ENCODE measurements around the gene FRMD4A.
"Not testable (repeated sequence)": the region's sequence is repeated elsewhere in the genome, so short reads cannot be mapped to it uniquely, and the experiment has no call there.

Gene FRMD4A

GRCh38 chr10:14200698-14201544 lies 129.8 kb downstream of the FRMD4A start:
- Histone ChIP-seq H3K27ac (ENCODE audit: low read depth, low read length) (no peak overlapping the region), H3K4me3 (ENCODE audit: low read depth in 1 of 5, low read length in 5 of 5) (no peak overlapping the region), H3K9ac (ENCODE audit: low read length in 5 of 5) (no peak overlapping the region), H3K4me1 (ENCODE audit: control insufficient read depth in 5 of 5, insufficient read depth in 5 of 5, low read length in 5 of 5) (no peaks in the 10 kb centered on the region), H3K36me3 (ENCODE audit: control insufficient read depth in 5 of 5, insufficient read depth in 5 of 5, low read length in 5 of 5) (no peaks in the 10 kb centered on the region), H3K27me3 (ENCODE audit: control insufficient read depth in 5 of 5, insufficient read depth in 4 of 5, low read length in 5 of 5) (peaks cover 3 to 17% (median 9%) of the 10 kb centered on the region in 5 donors), H3K9me3 (ENCODE audit: control insufficient read depth in 5 of 5, low read length in 5 of 5) (no peaks in the 10 kb centered on the region)

GRCh38 chr10:14199098-14199497 lies 131.6 kb downstream of the FRMD4A start:
- H3K4me3 ChIP-seq (ENCODE audit: low read depth in 1 of 5, low read length in 5 of 5); H3K9ac ChIP-seq (ENCODE audit: low read length in 5 of 5); H3K9me3 ChIP-seq (ENCODE audit: control insufficient read depth in 5 of 5, low read length in 5 of 5); H3K27ac ChIP-seq (ENCODE audit: low read depth, low read length); H3K36me3 ChIP-seq (ENCODE audit: control insufficient read depth in 5 of 5, insufficient read depth in 5 of 5, low read length in 5 of 5); H3K4me1 ChIP-seq (ENCODE audit: control insufficient read depth in 5 of 5, insufficient read depth in 5 of 5, low read length in 5 of 5): not testable (repeated sequence)
- H3K27me3 ChIP-seq (ENCODE audit: control insufficient read depth in 5 of 5, insufficient read depth in 4 of 5, low read length in 5 of 5), result peaks cover 3 to 21% (median 9%) of the 10 kb centered on the region in 5 donors

GRCh38 chr10:14198078-14198477 lies 132.6 kb downstream of the FRMD4A start:
- Histone ChIP-seq H3K9ac (ENCODE audit: low read length in 5 of 5) (no peak overlapping the region), H3K4me1 (ENCODE audit: control insufficient read depth in 5 of 5, insufficient read depth in 5 of 5, low read length in 5 of 5) (no peaks in the 10 kb centered on the region), H3K27me3 (ENCODE audit: control insufficient read depth in 5 of 5, insufficient read depth in 4 of 5, low read length in 5 of 5) (peaks cover 3 to 21% (median 9%) of the 10 kb centered on the region in 5 donors), H3K27ac (ENCODE audit: low read depth, low read length) (no peak overlapping the region), H3K9me3 (ENCODE audit: control insufficient read depth in 5 of 5, low read length in 5 of 5) (no peaks in the 10 kb centered on the region), H3K36me3 (ENCODE audit: control insufficient read depth in 5 of 5, insufficient read depth in 5 of 5, low read length in 5 of 5) (no peaks in the 10 kb centered on the region), H3K4me3 (ENCODE audit: low read depth in 1 of 5, low read length in 5 of 5) (no peak overlapping the region)

GRCh38 chr10:14196113-14196512 lies 134.6 kb downstream of the FRMD4A start:
- H3K27me3 ChIP-seq (ENCODE audit: control insufficient read depth in 5 of 5, insufficient read depth in 4 of 5, low read length in 5 of 5), result peaks cover 3 to 17% (median 9%) of the 10 kb centered on the region in 5 donors
- H3K4me3 ChIP-seq (ENCODE audit: low read depth in 1 of 5, low read length in 5 of 5), result no peak overlapping the region
- no peaks in the 10 kb centered on the region for H3K4me1 ChIP-seq (ENCODE audit: control insufficient read depth in 5 of 5, insufficient read depth in 5 of 5, low read length in 5 of 5)

GRCh38 chr10:14195433-14195832 lies 135.3 kb downstream of the FRMD4A start:
- peaks cover under 1 to 11% (median 4%) of the 10 kb centered on the region in 5 donors for H3K27me3 ChIP-seq (ENCODE audit: control insufficient read depth in 5 of 5, insufficient read depth in 4 of 5, low read length in 5 of 5)
- H3K27ac ChIP-seq (ENCODE audit: low read depth, low read length), result no peak overlapping the region
- no peak overlapping the region for H3K4me3 ChIP-seq (ENCODE audit: low read depth in 1 of 5, low read length in 5 of 5)
- H3K36me3 ChIP-seq (ENCODE audit: control insufficient read depth in 5 of 5, insufficient read depth in 5 of 5, low read length in 5 of 5), result no peaks in the 10 kb centered on the region
- no peaks in the 10 kb centered on the region for H3K4me1 ChIP-seq (ENCODE audit: control insufficient read depth in 5 of 5, insufficient read depth in 5 of 5, low read length in 5 of 5)
- H3K9me3 ChIP-seq (ENCODE audit: control insufficient read depth in 5 of 5, low read length in 5 of 5), result no peaks in the 10 kb centered on the region
- no peak overlapping the region for H3K9ac ChIP-seq (ENCODE audit: low read length in 5 of 5)

More at GRCh38 chr10:14196113-14196512, 134.6 kb downstream of the FRMD4A start:
- H3K9me3 ChIP-seq (ENCODE audit: control insufficient read depth in 5 of 5, low read length in 5 of 5), result no peaks in the 10 kb centered on the region
- no peak overlapping the region for H3K27ac ChIP-seq (ENCODE audit: low read depth, low read length)
- no peak overlapping the region for H3K9ac ChIP-seq (ENCODE audit: low read length in 5 of 5)
- no peaks in the 10 kb centered on the region for H3K36me3 ChIP-seq (ENCODE audit: control insufficient read depth in 5 of 5, insufficient read depth in 5 of 5, low read length in 5 of 5)

- no peaks in the 10 kb centered on the region for H3K9me3 ChIP-seq (ENCODE audit: control insufficient read depth in 5 of 5, low read length in 5 of 5)
- H3K4me3 ChIP-seq (ENCODE audit: low read depth in 1 of 5, low read length in 5 of 5), result no peak overlapping the region
- no peak overlapping the region for H3K9ac ChIP-seq (ENCODE audit: low read length in 5 of 5)
- no peaks in the 10 kb centered on the region for H3K4me1 ChIP-seq (ENCODE audit: control insufficient read depth in 5 of 5, insufficient read depth in 5 of 5, low read length in 5 of 5)
- no peak overlapping the region for H3K27ac ChIP-seq (ENCODE audit: low read depth, low read length)
- H3K27me3 ChIP-seq (ENCODE audit: control insufficient read depth in 5 of 5, insufficient read depth in 4 of 5, low read length in 5 of 5), result peaks cover 0 to 10% (median 4%) of the 10 kb centered on the region in 5 donors
- no peaks in the 10 kb centered on the region for H3K36me3 ChIP-seq (ENCODE audit: control insufficient read depth in 5 of 5, insufficient read depth in 5 of 5, low read length in 5 of 5)
Measured at GRCh38 chr10:14192746-14193145, 138.0 kb downstream of the FRMD4A start.

GRCh38 chr10:14191871-14192270 lies 138.9 kb downstream of the FRMD4A start:
- H3K27me3 ChIP-seq (ENCODE audit: control insufficient read depth in 5 of 5, insufficient read depth in 4 of 5, low read length in 5 of 5), result peaks cover 0 to 10% (median 4%) of the 10 kb centered on the region in 5 donors

GRCh38 chr10:14191407-14191806 lies 139.3 kb downstream of the FRMD4A start:
- H3K27me3 ChIP-seq (ENCODE audit: control insufficient read depth in 5 of 5, insufficient read depth in 4 of 5, low read length in 5 of 5), result peaks cover 0 to 7% (median 4%) of the 10 kb centered on the region in 5 donors
- H3K36me3 ChIP-seq (ENCODE audit: control insufficient read depth in 5 of 5, insufficient read depth in 5 of 5, low read length in 5 of 5), result no peaks in the 10 kb centered on the region
- H3K4me1 ChIP-seq (ENCODE audit: control insufficient read depth in 5 of 5, insufficient read depth in 5 of 5, low read length in 5 of 5), result no peaks in the 10 kb centered on the region
- H3K9me3 ChIP-seq (ENCODE audit: control insufficient read depth in 5 of 5, low read length in 5 of 5), result no peaks in the 10 kb centered on the region
- no peak overlapping the region for H3K4me3 ChIP-seq (ENCODE audit: low read depth in 1 of 5, low read length in 5 of 5)
- no peak overlapping the region for H3K27ac ChIP-seq (ENCODE audit: low read depth, low read length)
- no peak overlapping the region for H3K9ac ChIP-seq (ENCODE audit: low read length in 5 of 5)

More at GRCh38 chr10:14191871-14192270, 138.9 kb downstream of the FRMD4A start:
- H3K4me1 ChIP-seq (ENCODE audit: control insufficient read depth in 5 of 5, insufficient read depth in 5 of 5, low read length in 5 of 5), result no peaks in the 10 kb centered on the region
- H3K27ac ChIP-seq (ENCODE audit: low read depth, low read length), result no peak overlapping the region
- no peak overlapping the region for H3K9ac ChIP-seq (ENCODE audit: low read length in 5 of 5)
- no peak overlapping the region for H3K4me3 ChIP-seq (ENCODE audit: low read depth in 1 of 5, low read length in 5 of 5)
- H3K9me3 ChIP-seq (ENCODE audit: control insufficient read depth in 5 of 5, low read length in 5 of 5), result no peaks in the 10 kb centered on the region
- no peaks in the 10 kb centered on the region for H3K36me3 ChIP-seq (ENCODE audit: control insufficient read depth in 5 of 5, insufficient read depth in 5 of 5, low read length in 5 of 5)

GRCh38 chr10:14190702-14191101 lies 140.0 kb downstream of the FRMD4A start:
- H3K9me3 ChIP-seq (ENCODE audit: control insufficient read depth in 5 of 5, low read length in 5 of 5), result no peaks in the 10 kb centered on the region
- H3K27ac ChIP-seq (ENCODE audit: low read depth, low read length), result no peak overlapping the region
- no peaks in the 10 kb centered on the region for H3K36me3 ChIP-seq (ENCODE audit: control insufficient read depth in 5 of 5, insufficient read depth in 5 of 5, low read length in 5 of 5)
- H3K4me3 ChIP-seq (ENCODE audit: low read depth in 1 of 5, low read length in 5 of 5), result no peak overlapping the region
- peaks cover 0 to 4% (median 0%) of the 10 kb centered on the region in 5 donors for H3K27me3 ChIP-seq (ENCODE audit: control insufficient read depth in 5 of 5, insufficient read depth in 4 of 5, low read length in 5 of 5)
- no peak overlapping the region for H3K9ac ChIP-seq (ENCODE audit: low read length in 5 of 5)
- H3K4me1 ChIP-seq (ENCODE audit: control insufficient read depth in 5 of 5, insufficient read depth in 5 of 5, low read length in 5 of 5), result no peaks in the 10 kb centered on the region

GRCh38 chr10:14186245-14186644 lies 144.5 kb downstream of the FRMD4A start:
- peaks cover 0 to 13% (median 11%) of the 10 kb centered on the region in 5 donors for H3K27me3 ChIP-seq (ENCODE audit: control insufficient read depth in 5 of 5, insufficient read depth in 4 of 5, low read length in 5 of 5)
- no peaks in the 10 kb centered on the region for H3K9me3 ChIP-seq (ENCODE audit: control insufficient read depth in 5 of 5, low read length in 5 of 5)
- H3K4me3 ChIP-seq (ENCODE audit: low read depth in 1 of 5, low read length in 5 of 5), result no peak overlapping the region
- H3K27ac ChIP-seq (ENCODE audit: low read depth, low read length), result no peak overlapping the region
- H3K4me1 ChIP-seq (ENCODE audit: control insufficient read depth in 5 of 5, insufficient read depth in 5 of 5, low read length in 5 of 5), result no peaks in the 10 kb centered on the region
- H3K36me3 ChIP-seq (ENCODE audit: control insufficient read depth in 5 of 5, insufficient read depth in 5 of 5, low read length in 5 of 5), result no peaks in the 10 kb centered on the region
- no peak overlapping the region for H3K9ac ChIP-seq (ENCODE audit: low read length in 5 of 5)
